ENCODE measurements around the gene ZNF335.
"Not testable (repeated sequence)": the region's sequence is repeated elsewhere in the genome, so short reads cannot be mapped to it uniquely, and the experiment has no call there.

ZNF335 gene

DNA sequence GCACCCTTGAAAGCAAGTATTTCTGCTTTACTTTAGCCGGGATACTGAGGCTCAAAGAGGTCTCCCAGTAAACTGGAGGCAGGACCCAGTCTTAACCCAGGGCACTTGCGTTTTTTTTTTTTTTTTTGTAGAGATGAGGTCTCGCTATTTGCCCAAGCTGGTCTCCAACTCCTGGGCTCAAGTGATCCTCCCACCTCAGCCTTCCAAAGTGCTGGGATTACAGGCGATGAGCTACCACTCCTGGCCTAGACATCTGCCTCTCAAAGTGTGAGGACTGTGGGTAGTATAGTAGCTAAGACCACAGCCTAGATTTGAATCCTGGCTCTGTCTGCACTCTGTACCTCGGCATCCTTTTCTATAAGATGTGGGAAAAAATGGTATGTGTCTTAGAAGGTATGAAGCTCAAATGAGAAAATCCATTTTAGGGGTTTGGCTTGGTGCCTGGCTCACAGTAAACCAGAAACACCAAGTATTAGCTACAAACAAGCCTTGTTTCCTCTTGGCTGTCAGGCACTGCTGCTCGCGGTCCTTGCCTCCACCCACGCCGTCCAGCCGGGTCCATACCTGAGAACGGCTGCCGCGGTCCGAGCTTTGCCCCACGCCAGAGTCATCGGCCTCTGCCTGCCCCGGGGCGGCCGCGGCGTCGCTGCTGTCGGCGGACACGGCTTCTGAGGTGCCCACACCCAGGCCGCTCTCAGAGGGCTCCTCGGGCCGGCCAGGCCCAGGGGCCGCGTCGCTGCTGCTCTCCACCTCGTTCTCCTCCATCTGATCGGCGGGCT lies 1.2 kb downstream of the ZNF335 start:
- DNase-seq (ENCODE audit: low read depth in 2 of 2), result no peak

DNA sequence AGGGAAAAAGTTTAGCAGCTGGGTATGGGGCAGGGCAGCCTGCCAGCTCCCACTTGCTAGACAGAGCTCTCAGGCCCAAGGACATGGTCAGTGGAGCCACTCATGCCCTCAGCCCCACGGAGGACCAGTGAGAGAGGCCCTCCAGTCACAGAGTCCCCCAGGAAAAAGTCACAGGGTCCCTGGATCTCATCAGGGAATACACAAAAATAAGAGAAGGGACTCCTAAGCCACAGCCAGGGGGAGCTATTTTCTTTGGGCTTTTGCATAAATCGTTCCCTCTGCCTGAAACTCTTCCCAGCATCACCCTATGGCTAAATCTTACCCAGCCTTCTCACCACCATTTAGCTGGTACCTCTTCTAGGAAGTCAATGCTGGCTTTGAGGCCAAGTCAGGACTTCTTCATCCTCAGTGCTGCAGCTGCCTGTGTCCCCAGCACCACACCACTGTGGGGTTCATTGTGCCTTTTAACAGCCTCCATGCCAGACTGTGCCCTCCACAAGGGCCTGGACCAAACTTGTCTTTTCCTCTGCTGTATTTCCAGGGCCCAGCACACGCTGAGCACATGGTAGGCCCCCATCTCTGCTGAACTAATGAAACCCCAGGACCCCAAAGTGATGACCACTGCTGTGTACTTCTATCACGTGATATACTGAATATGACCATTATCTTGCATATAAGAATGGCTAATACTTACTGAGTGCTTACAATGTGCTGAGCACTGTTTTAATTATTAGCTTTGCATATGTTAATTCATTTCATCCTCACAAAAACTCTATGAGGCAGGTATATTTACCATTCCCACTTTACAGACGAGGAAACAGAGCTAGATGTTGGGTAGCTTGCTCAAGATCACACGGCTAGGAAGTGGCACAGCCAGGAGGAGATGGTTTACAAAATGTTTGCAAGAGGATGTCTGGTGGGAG lies 2.0 kb downstream of the ZNF335 start:
- no peak for DNase-seq (ENCODE audit: low read depth in 2 of 2)

DNA sequence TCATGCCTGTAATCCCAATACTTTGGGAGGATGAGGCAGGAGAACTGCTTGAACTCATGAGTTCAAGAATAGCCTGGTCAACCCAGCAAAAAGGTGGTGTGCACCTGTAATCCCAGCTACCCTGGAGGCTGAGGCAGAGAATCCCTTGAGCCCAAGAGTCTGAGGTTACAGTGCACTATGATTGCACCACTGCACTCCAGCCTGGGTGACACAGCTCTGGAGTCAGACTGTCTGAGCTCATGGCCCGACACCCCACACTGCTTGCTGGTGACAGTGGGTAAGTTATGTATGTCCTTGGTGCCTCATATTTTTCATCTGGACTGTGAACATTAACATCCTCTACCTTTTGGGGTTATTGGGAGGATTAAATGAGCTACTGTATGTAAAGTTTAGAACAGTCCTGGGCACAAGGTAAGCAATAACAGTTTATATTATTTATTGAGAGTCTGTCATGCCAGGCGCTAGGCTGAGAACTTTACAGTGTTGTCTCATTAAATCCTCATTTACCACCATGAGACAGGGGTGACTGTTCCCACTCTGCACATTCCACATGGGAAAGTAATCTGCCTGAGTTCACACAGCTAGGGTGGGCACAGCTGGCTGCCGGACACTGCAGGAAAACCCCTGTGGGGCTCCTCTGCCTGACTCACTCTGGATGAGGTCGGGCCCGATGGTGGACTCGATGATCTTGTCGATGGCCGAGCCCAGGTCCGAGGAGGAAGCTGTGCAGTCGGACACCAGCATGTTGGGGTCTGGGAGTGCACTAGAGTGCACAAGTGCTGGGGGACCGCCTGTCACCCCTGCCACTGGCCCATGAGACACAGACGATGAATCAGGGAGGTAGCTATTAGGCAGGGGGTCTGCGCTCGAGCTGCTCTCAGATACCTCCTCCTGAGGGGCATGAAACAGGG lies 2.9 kb downstream of the ZNF335 start:
- no peak for DNase-seq (ENCODE audit: low read depth in 2 of 2)

DNA sequence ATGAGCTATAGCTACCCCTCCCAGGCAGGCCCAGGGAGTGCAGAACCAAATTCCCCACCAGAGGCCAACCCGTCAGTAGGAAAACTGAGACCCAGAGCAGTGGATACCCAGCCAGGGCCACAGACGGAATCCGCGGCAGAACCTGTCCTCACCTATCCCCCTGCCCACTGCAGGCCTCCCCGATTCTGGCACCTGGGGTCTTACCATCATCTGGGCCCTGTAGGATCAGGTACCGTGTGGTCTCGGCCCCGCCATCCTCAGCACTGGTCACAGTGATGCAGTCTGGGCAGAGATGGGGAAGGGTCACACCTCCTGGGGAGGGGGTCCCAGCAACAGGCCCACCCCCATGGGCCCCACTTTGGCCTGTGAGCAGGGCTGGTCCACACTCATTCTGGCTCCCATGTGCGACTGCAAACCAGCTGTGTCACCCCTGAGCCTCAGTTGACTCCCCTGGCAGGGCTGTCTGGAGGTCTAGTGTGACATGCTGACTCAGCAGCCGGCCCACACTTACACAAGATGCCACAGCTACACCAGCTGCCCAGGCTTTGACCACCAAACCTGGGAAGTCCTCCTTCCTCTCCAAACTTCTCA lies 3.8 kb downstream of the ZNF335 start:
- DNase-seq (ENCODE audit: low read depth in 2 of 2), result no peak

DNA sequence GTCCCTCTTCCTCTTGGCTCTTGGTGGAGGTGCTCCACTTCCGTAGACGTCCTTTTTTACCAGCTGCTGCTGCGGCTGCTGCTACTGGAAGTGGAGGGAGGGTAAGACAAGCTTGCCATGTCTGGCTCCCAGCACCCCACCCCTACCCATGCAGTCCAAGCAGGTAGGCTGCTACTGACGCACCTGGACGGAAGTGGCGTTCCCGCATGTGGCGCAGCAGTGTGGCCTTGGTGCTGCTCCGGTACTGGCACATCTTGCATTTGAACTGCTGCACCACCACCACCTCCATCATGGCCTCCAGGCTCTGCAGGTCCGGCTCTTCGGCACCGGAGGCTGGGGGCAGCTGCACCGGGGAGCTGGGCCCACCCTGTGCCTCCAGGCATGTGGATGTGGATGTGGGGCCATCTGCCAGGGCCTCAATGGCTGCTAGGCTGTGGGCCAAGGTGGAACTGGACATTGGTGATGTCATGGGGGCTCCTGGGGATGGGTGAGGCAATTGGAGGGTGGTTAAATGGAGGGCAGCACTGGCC lies 4.4 kb downstream of the ZNF335 start:
- DNase-seq (ENCODE audit: low read depth in 2 of 2), result no peak

DNA sequence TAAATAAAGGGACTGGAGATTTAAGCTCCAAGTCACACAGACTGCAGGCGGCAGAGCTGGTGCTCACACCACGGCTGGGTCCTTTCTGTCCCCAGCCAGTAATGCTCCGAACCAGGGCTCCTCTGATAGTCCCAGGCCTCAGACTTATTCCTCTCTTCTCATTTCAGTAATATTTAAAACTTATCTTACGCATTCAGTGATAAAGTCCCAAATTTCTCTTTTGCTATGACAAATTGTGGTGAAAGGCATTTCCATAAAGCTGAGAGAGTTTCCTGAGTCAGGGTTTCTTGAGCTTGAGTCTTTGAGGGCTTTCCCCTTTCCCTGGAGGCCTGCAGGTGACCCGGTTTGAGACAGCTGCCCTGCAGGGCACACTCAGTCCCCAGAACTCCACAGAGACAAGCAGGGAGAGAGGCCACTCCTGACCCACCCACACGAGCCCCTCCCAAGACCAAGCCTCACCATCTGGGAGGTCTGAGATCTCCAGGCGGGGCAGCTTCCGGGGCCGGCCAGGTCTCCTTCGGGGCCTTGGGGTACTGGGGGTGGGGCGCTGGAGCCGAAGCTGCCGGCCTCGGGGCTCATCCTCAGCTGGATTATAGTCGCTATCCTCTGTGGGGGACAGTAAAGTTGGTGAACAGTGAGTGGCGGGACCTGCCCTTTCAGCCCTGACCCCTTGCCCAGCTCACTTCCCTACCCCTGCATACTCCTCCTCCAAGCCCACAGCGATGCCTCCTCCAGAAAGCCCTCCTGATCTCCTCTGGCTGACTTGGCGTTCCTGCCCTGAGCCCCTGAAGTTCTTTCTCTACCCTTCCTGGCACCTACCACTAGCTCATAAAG lies 6.6 kb downstream of the ZNF335 start:
- DNase-seq (ENCODE audit: low read depth in 2 of 2), result no peak

DNA sequence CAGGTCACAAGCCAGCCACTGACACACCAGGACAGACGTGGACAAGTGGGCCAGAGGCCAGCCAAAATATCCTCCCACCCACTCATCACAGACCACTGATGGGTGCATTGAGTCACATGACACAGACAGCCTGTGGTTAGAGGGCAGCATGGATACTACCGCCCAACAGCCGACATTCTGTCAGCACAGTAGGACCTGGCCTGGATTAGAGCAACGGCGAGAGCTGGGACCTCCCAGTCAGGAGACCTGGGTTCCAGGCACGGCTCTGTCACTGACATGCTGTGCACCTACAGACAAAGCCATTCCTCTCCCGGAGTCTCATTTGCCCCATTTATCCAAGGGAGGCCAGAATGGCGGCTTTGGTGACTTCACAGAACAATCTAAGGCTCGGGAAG lies 8.0 kb downstream of the ZNF335 start:
- no peak for DNase-seq (ENCODE audit: low read depth in 2 of 2)

DNA sequence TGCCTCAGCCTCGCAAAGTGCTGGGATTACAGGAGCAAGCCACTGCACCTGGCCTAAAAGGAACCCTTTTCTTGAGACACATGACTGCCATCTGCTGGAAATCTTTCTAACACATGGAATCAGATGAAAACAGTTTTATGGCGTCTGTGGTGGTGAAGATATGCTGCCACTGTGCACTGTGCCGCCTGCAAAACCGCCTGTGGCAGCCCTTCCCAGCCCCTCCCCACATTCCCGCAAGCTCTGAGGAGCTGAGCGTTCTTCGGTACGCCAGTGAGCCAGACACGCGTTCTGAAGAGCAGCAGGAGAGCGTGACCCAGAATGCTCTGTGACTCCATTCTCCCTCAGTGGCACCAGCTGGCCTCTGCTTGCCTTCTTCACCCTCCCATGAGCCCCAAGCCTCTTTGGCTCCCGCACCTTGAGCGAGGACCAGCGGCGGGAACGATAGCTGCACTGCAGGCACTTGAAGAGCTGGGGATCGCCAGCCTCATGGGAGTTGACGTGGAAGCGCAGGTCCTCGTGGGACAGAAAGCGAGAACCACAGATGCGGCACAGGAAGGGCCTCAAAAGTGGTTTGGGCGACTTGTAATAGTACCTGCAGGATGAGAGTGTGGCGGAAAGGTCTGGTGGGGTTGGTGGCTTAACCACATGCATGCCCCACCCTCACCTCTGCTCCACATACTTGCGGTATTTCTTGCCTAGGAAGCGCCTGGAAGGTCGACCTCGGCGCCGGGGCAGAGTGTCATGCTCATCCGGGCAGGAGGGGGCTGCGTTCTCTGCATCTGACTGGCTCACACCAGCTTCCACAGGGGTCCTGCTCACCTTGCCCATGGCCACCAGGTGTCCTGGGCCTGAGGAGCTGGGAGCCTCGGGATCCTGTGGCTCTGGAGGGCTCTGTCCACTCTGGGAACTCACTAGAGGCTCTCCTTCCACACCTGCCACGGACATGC lies 8.7 kb downstream of the ZNF335 start:
- no peak for DNase-seq (ENCODE audit: low read depth in 2 of 2)

DNA sequence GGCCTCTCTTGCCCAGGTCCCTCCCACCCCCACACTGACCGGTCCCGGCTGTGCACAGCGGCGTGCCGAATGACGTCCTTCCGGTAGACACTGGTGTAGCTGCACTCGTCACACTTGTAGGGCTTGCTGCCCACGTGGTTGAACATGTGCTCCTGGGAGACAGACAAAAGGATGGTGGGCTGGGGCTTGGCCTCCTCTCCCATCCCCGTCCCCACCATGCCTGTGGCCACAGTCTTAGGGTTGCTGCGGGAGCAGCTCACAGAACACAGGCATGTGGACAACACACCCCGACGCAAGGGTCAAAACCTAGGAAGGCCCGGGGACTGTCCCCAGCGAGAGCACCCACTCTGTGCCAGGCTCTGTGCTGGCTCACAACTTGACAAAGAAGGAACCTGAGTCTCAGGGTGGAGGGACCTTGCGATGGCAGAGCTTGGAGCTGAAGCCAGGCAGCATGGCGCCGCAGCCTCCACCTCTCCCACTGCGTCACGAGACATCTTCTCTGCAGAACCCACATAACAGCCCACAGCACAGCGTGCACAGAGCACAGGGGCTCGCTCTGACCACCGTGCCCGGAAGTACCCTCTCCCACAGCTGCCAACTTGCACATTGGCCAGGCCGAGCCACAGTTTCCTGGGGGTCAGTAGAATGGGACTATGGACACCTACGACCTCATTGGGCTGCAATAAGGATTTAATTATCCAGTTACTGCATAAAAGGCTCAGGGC lies 9.8 kb downstream of the ZNF335 start:
- no peak for DNase-seq (ENCODE audit: low read depth in 2 of 2)

DNA sequence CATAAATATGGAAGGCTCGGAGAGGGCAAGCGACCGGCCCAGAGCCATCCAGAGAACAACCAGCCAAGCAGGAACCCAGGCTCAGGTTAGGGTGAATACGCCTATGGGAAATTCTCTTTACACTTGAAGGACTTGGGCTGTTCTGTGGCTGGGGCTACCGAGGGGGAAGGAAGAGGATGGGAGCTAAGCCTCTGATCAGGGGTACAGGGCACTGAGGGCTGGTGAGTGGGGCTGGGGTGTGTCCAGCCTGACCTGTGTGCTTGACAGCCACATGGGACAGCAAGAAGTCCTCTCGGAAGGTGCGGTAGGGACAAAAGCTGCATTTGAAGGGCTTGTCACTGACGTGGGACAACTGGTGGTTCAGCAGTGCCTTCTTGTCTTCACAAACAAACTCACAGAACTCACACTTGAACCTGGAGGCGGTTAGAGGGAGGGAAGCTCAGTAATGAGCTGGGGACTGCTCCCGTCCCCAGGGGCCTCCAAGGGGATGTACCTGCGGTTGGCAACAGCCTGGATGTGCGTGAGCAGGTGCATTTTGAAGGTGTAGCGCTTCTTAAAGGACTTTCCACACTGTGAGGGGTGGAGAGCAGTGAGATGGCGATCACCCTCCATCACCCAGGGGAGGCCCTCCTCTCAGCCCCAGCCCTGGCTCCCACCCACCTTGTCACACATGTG lies 11.9 kb downstream of the ZNF335 start:
- DNase-seq (ENCODE audit: low read depth in 2 of 2), result no peak

DNA sequence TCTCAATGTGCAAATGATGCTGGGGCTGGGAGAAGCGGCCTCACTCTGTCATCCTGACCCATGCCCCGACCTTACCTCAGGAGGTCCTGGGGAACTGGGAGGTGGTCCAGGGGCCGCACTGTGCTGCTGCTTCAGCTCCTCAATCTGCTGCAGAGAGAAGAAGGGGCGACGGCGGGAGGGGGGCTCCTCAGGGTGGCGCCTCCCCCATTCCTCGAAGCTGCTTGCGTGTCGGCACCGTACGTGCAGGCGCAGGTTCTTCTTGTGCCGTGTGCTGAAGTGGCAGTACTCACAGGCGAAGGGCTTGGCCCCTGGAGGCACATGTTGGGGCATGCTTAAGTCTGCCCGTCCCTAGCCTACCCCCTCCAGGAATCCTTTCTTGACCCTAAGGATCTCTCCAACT lies 12.9 kb downstream of the ZNF335 start:
- no peak for DNase-seq (ENCODE audit: low read depth in 2 of 2)

DNA sequence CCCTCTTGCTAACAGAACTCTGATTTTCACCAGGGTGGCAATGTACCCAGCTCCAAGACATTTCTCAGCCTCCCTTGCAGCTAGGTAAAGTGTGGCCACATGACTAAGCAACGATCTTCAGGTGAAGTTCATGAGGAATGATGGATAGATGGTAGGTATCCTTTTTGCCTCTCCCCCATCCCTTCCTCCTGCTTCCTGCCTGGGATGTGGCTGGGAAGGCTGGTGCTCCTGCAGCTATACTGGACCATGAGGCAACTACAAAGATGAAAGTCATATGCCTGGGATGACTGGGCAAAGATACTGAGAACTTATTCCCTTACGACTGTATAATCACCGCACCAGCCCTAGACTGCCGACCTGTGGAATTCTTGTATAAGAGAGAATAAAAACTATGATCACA lies 13.4 kb downstream of the ZNF335 start:
- DNase-seq (ENCODE audit: low read depth in 2 of 2), result no peak

DNA sequence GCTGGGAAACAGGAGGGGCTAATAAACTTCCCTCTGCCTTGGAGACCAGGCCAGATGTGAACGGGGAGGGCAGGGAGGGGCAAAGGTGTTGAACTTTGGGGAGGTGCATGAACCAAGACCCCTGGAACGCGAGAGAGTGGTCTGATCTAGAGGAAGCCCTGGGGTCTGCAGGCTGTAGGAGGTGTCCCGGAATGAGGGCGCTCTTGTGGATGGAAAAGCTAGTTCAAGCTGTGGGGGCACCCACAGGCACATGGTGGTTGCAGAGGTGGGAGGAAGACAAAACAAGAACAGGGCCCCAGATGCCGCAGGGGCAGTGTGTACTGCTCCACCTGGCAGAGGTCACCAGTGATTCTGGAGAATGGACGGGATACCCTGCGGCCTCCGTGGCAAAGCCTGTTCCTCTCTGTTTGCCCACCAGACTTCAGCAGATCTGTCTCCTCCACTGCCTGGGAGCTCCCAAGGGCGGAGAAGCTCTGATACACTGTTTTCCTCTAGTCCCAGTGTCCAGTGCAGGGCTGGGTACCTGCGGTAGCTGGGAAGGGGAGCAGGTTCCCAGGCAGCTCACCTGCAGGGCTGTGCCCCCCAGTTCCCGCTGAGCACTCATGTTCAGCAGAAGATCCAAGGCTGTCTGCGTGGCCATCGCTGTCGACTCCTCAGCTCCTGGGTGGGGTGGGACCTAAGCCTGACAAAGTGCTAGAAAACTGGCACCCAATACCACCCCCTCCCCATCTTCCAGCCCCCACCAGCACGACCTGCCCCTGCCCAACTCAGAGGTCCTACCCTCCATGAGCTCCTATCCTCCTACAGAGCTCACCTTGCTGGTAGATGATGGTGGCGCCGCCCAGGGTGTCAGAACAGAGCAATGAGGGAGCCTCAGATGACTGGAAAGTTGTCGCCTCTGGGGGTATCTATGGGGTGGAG lies 14.7 kb downstream of the ZNF335 start:
- DNase-seq (ENCODE audit: low read depth in 2 of 2), result no peak

DNA sequence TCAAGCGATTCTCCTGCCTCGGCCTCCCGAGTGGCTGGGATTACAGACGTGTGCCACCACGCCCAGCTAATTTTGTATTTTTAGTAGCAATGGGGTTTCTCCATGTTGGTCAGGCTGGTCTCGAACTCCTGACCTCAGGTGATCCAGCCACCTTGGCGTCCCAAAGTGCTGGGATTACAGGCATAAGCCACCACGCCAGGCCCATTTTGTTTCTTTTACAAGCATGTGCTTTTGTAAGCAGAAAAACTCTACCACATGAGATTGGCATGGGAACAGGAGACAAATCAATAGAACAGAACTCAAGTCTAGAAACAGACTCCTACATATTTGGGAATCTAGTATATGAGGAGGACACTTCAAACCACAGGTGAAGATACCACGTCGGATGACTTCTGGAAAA lies 15.7 kb downstream of the ZNF335 start:
- not testable (repeated sequence) for DNase-seq (ENCODE audit: low read depth in 2 of 2)

DNA sequence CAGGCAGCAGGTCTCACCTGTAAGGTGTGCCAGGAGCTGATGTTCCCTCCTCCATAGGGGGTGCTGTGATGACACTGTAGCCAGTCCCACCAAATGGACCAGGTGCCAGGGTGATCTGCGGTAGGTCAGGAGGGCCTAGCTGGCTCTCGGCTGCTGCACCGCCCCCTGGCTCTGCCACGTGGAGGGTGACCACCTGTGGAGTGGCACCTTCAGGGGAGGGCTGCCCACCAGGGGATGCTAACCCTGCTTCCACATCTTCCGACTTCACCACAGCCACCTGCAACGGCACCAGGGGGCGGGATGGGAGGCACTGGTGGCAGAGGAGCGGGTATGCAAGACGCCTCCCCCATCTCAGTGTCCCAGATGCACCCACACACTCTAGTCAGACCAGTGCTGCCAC lies 18.3 kb downstream of the ZNF335 start:
- DNase-seq (ENCODE audit: low read depth in 2 of 2), result no peak

DNA sequence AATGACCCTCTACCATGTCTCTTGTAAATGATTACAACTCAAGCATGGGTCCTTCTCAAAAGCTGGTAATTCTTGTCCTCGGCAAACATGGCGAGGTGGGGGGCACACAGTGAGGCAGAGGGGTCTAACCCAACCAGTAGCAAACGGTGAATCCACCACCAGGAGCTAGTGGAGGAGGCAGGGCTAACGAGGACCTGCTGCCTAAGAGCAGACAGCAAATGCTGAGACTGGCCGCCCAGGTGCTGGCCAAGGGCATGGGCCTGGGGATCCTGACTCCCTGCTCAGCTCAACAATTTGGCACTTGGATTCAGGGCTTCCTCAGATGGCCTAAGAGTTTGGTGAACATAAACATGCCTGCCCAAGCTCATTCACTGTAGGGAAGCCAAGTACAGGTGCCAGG lies 19.1 kb downstream of the ZNF335 start:
- DNase-seq (ENCODE audit: low read depth in 2 of 2), result no peak
